NCI-H2196 treated with DMSO at 0.1 percent for 48 hours (cell line): ENCODE data around the gene SLC13A5.

Experiments used
- DNase-seq: peaks from one replicate; lab custom pipeline; 2025; ENCODE audit not compliant: unreplicated experiment; lab: John Stamatoyannopoulos, UW

Gene SLC13A5

GRCh38 chr17:6684881-6685767 is 28.0 kb downstream of the SLC13A5 start:
- no peak for DNase-seq

- DNase-seq, result no peak
Observed at GRCh38 chr17:6684460-6684783, 28.7 kb downstream of the SLC13A5 start.

- no peak for DNase-seq
Observed at GRCh38 chr17:6683730-6684459, 29.3 kb downstream of the SLC13A5 start.

GRCh38 chr17:6683081-6683684 is 30.0 kb downstream of the SLC13A5 start:
- no peak for DNase-seq

GRCh38 chr17:6682339-6682738 is 30.8 kb downstream of the SLC13A5 start:
- DNase-seq, result no peak

GRCh38 chr17:6681671-6682070 is 31.5 kb downstream of the SLC13A5 start:
- DNase-seq, result no peak

- no peak for DNase-seq
Observed at GRCh38 chr17:6681176-6681575, 32.0 kb downstream of the SLC13A5 start.

- no peak for DNase-seq
Observed at GRCh38 chr17:6679241-6679640, 33.9 kb downstream of the SLC13A5 start.

- no peak for DNase-seq
Observed at GRCh38 chr17:6677946-6678345, 35.2 kb downstream of the SLC13A5 start.

GRCh38 chr17:6677158-6677831 is 35.9 kb downstream of the SLC13A5 start:
- DNase-seq, result no peak

- no peak for DNase-seq
Observed at GRCh38 chr17:6676802-6677157, 36.4 kb downstream of the SLC13A5 start.

GRCh38 chr17:6675201-6675825 is 37.9 kb downstream of the SLC13A5 start:
- DNase-seq, result no peak

GRCh38 chr17:6674586-6674985 is 38.6 kb downstream of the SLC13A5 start:
- no peak for DNase-seq

- no peak for DNase-seq
Observed at GRCh38 chr17:6671431-6671830, 41.7 kb downstream of the SLC13A5 start.

GRCh38 chr17:6670999-6671398 is 42.2 kb downstream of the SLC13A5 start:
- DNase-seq, result no peak

GRCh38 chr17:6670571-6670970 is 42.6 kb downstream of the SLC13A5 start:
- DNase-seq, result no peak

GRCh38 chr17:6669479-6670212 is 43.5 kb downstream of the SLC13A5 start:
- DNase-seq, result no peak

- no peak for DNase-seq
Observed at GRCh38 chr17:6668727-6669425, 44.3 kb downstream of the SLC13A5 start.

GRCh38 chr17:6668219-6668618 is 45.0 kb downstream of the SLC13A5 start:
- DNase-seq, result no peak

- DNase-seq, result no peak
Observed at GRCh38 chr17:6667516-6667915, 45.7 kb downstream of the SLC13A5 start.
